GM12892 (cell line): ENCODE measurements around the gene MAP1LC3C.
A peak's percentile ranks its signal among the peaks of the same experiment; 100 is the strongest.

Experiments used
- DNase-seq: peaks from one replicate; pipeline ENCODE4 v3.0.0; 2011; ENCODE audit not compliant: insufficient read length
- FAIRE-seq: peaks from 2 replicates; lab custom pipeline; 2011; peaks lifted over from hg19 to GRCh38; lab: Jason Lieb, UNC
- POLR2A ChIP-seq: IDR thresholded peaks from 2 replicates; pipeline ENCODE4 v1.6.1; 2011; ENCODE audit warnings: low read depth, low read length, control low read depth
- POLR2AphosphoS5 ChIP-seq: IDR thresholded peaks from 2 replicates; pipeline ENCODE4 v1.6.1; 2011; ENCODE audit warnings: low read depth, low read length, control low read depth
- TAF1 ChIP-seq: IDR thresholded peaks from 2 replicates; pipeline ENCODE4 v1.6.1; 2011; ENCODE audit warnings: low read depth, mild to moderate bottlenecking, control low read depth, low read length, borderline replicate concordance

The MAP1LC3C gene

GRCh38 chr1:242008826-242009495, 10.1 kb upstream of the MAP1LC3C start:
- DNase-seq (no peak), FAIRE-seq (no peak)
- TF ChIP-seq POLR2AphosphoS5 (no peak), TAF1 (no peak), POLR2A (no peak)

- FAIRE-seq (no peak), DNase-seq (no peak)
- no peak for TF ChIP-seq TAF1
- no peak for TF ChIP-seq POLR2AphosphoS5
- TF ChIP-seq POLR2A: no peak
Measured at GRCh38 chr1:242006976-242007375, 8.1 kb upstream of the MAP1LC3C start.

GRCh38 chr1:242005866-242006535, 7.1 kb upstream of the MAP1LC3C start:
- TF ChIP-seq POLR2AphosphoS5 (no peak), POLR2A (no peak), TAF1 (no peak)
- no peak for FAIRE-seq
- DNase-seq: no peak

GRCh38 chr1:242004751-242005495, 6.0 kb upstream of the MAP1LC3C start:
- no peak for FAIRE-seq
- no peak for DNase-seq
- TF ChIP-seq TAF1: no peak

GRCh38 chr1:242002510-242002909, 3.6 kb upstream of the MAP1LC3C start:
- FAIRE-seq: no peak
- TF ChIP-seq TAF1 (no peak), POLR2AphosphoS5 (no peak)
- DNase-seq: no peak

- TF ChIP-seq TAF1 (no peak), POLR2A (no peak), POLR2AphosphoS5 (no peak)
- no peak for FAIRE-seq
- no peak for DNase-seq
Measured at GRCh38 chr1:242002072-242002471, 3.2 kb upstream of the MAP1LC3C start.

- no peak for FAIRE-seq
- no peak for DNase-seq
- TF ChIP-seq POLR2A (no peak), POLR2AphosphoS5 (no peak), TAF1 (no peak)
Measured at GRCh38 chr1:242000434-242000833, 1.5 kb upstream of the MAP1LC3C start.

GRCh38 chr1:241998412-241998921, 431 bp downstream of the MAP1LC3C start:
- peak; percentile 80 for FAIRE-seq

GRCh38 chr1:241997401-241997998, 1.4 kb downstream of the MAP1LC3C start:
- DNase-seq (no peak), FAIRE-seq (no peak)
- TF ChIP-seq TAF1 (no peak), POLR2AphosphoS5 (no peak), POLR2A (no peak)

More at GRCh38 chr1:241998412-241998921, 431 bp downstream of the MAP1LC3C start:
- DNase-seq: peak; percentile 44
- TF ChIP-seq POLR2AphosphoS5 (no peak), TAF1 (no peak), POLR2A (no peak)

GRCh38 chr1:241994171-241994570, 4.7 kb downstream of the MAP1LC3C start:
- no peak for FAIRE-seq
- TF ChIP-seq POLR2AphosphoS5 (no peak), POLR2A (no peak), TAF1 (no peak)
- no peak for DNase-seq

GRCh38 chr1:241992734-241993133, 6.2 kb downstream of the MAP1LC3C start:
- TF ChIP-seq TAF1: no peak
- TF ChIP-seq POLR2A: no peak
- no peak for TF ChIP-seq POLR2AphosphoS5
- FAIRE-seq (no peak), DNase-seq (no peak)
